EL (cell line): ENCODE measurements around the gene GRIN1.

Experiments used
- DNase-seq: peaks from one replicate; pipeline ENCODE4 v3.0.0-alpha.2; 2016

The GRIN1 gene

GRCh38 chr9:137138722-137139467 is at the start of gene GRIN1:
Gene GRIN1 (plus strand): TSS chr9:137139154. CDS start chr9:137139487, 333 bp downstream.
- DNase-seq = no peak

GRCh38 chr9:137089232-137089947 is 49.6 kb upstream of the GRIN1 start:
- DNase-seq = no peak

GRCh38 chr9:137095664-137096517 is 43.1 kb upstream of the GRIN1 start:
- DNase-seq = no peak

- no peak for DNase-seq
Measured at GRCh38 chr9:137096785-137097546, 42.0 kb upstream of the GRIN1 start.

- no peak for DNase-seq
Measured at GRCh38 chr9:137097761-137098462, 41.0 kb upstream of the GRIN1 start.

- DNase-seq = no peak
Measured at GRCh38 chr9:137099231-137099630, 39.7 kb upstream of the GRIN1 start.

- DNase-seq = no peak
Measured at GRCh38 chr9:137103206-137103999, 35.6 kb upstream of the GRIN1 start.

GRCh38 chr9:137105814-137106661 is 32.9 kb upstream of the GRIN1 start:
- no peak for DNase-seq

- no peak for DNase-seq
Measured at GRCh38 chr9:137106662-137107250, 32.2 kb upstream of the GRIN1 start.

GRCh38 chr9:137107312-137107921 is 31.5 kb upstream of the GRIN1 start:
- no peak for DNase-seq

GRCh38 chr9:137107982-137108381 is 31.0 kb upstream of the GRIN1 start:
- no peak for DNase-seq

GRCh38 chr9:137108608-137109249 is 30.2 kb upstream of the GRIN1 start:
- DNase-seq = no peak

GRCh38 chr9:137109250-137110146 is 29.5 kb upstream of the GRIN1 start:
- DNase-seq = no peak

GRCh38 chr9:137110147-137110910 is 28.6 kb upstream of the GRIN1 start:
- no peak for DNase-seq

- DNase-seq = no peak
Measured at GRCh38 chr9:137110911-137111787, 27.8 kb upstream of the GRIN1 start.
